ENCODE data around the gene HOXA13.

Gene HOXA13

GRCh38 chr7:27205325-27206280 lies 5.7 kb upstream of the HOXA13 start:
- no peak for DNase-seq

- DNase-seq: no peak
These were observed 5.0 kb upstream of the HOXA13 start for GRCh38 chr7:27204851-27205322.

- no peak for DNase-seq
These were observed 4.2 kb upstream of the HOXA13 start for GRCh38 chr7:27203964-27204594.

- DNase-seq: no peak
These were observed 3.6 kb upstream of the HOXA13 start for GRCh38 chr7:27203365-27203953.

GRCh38 chr7:27202862-27203134 lies 2.9 kb upstream of the HOXA13 start:
- DNase-seq: no peak

- no peak for DNase-seq
These were observed 2.3 kb upstream of the HOXA13 start for GRCh38 chr7:27202018-27202861.

- DNase-seq: no peak
These were observed 1.7 kb upstream of the HOXA13 start for GRCh38 chr7:27201580-27202017.

- no peak for DNase-seq
These were observed 1.1 kb upstream of the HOXA13 start for GRCh38 chr7:27200761-27201579.

GRCh38 chr7:27198871-27199801 lies 755 bp downstream of the HOXA13 start:
- DNase-seq: no peak

- DNase-seq: no peak
These were observed 1.6 kb downstream of the HOXA13 start for GRCh38 chr7:27198138-27198841.

- DNase-seq: no peak
These were observed 2.5 kb downstream of the HOXA13 start for GRCh38 chr7:27197137-27198042.

- peak in 1 of 2 experiments; percentile 5 for DNase-seq
These were observed 3.6 kb downstream of the HOXA13 start for GRCh38 chr7:27196287-27196767.

- no peak for DNase-seq
These were observed 5.1 kb downstream of the HOXA13 start for GRCh38 chr7:27194686-27195379.

GRCh38 chr7:27194002-27194352 lies 5.9 kb downstream of the HOXA13 start:
- DNase-seq: no peak

- no peak for DNase-seq
These were observed 6.4 kb downstream of the HOXA13 start for GRCh38 chr7:27193335-27194001.

GRCh38 chr7:27192546-27193334 lies 7.2 kb downstream of the HOXA13 start:
- no peak for DNase-seq
